Kidney epithelial cell (primary cell): ENCODE measurements around the gene SIGLEC11. TPM values are rescaled to one million over a fixed set of nuclear protein-coding genes. Genes with fewer than 3 reads are reported as not detected.
"Not testable (repeated sequence)": the region's sequence is repeated elsewhere in the genome, so short reads cannot be mapped to it uniquely, and the experiment has no call there.

ENCODE experiments used
- DNase-seq: peaks from one replicate; pipeline ENCODE4 v3.0.0-alpha.2; 2010; ENCODE audit warnings: low read depth
- H3K27me3 ChIP-seq: 2 replicates; pipeline ENCODE4 v1.6.0; 2011; ENCODE audit warnings: low read length; ENCODE audit not compliant: control insufficient read depth, insufficient read depth
- H3K36me3 ChIP-seq: 2 replicates; pipeline ENCODE4 v1.5.1; 2011; ENCODE audit warnings: low read length; ENCODE audit not compliant: control insufficient read depth, insufficient read depth
- H3K4me3 ChIP-seq: 2 replicates; pipeline ENCODE4 v1.5.1; 2011; ENCODE audit warnings: low read depth, mild to moderate bottlenecking, control low read depth, low read length
- total RNA-seq: library from RNA; depleted of rRNA; stranded (reverse); fragments of >200 nt; gene quantifications from 2 replicates; pipeline ENCODE4 v1.2.3, GENCODE V29; 2015
- TF ChIP-seq, protein P1 (sequence below): IDR thresholded peaks from 2 replicates; pipeline ENCODE4 v1.5.1; 2011; ENCODE audit warnings: mild to moderate bottlenecking, moderate library complexity, low read length, control low read depth, inconsistent platforms; ENCODE audit not compliant: insufficient read depth, poor library complexity, severe bottlenecking

SIGLEC11 gene
- total RNA-seq, 1 donor from 2014 or later, result not detected

DNA sequence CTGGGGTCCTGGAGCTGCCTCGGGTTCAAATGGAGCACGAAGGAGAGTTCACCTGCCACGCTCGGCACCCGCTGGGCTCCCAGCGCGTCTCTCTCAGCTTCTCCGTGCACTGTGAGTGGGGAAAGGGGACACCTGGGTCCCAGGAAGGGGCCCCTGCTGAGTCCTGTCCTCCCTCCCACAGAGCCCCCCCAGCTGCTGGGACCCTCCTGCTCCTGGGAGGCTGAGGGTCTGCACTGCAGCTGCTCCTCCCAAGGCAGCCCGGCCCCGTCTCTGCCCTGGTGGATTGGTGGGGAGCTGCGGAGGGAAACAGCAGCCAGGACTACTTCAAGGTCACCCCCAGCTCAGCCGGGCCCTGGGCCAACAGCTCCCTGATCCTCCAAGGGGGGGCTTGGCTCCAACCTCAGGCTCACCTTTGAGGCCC, 11.0 kb upstream of the SIGLEC11 start:
- TF ChIP-seq, protein P1, sequence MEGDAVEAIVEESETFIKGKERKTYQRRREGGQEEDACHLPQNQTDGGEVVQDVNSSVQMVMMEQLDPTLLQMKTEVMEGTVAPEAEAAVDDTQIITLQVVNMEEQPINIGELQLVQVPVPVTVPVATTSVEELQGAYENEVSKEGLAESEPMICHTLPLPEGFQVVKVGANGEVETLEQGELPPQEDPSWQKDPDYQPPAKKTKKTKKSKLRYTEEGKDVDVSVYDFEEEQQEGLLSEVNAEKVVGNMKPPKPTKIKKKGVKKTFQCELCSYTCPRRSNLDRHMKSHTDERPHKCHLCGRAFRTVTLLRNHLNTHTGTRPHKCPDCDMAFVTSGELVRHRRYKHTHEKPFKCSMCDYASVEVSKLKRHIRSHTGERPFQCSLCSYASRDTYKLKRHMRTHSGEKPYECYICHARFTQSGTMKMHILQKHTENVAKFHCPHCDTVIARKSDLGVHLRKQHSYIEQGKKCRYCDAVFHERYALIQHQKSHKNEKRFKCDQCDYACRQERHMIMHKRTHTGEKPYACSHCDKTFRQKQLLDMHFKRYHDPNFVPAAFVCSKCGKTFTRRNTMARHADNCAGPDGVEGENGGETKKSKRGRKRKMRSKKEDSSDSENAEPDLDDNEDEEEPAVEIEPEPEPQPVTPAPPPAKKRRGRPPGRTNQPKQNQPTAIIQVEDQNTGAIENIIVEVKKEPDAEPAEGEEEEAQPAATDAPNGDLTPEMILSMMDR, result no peak
- Histone ChIP-seq H3K4me3 (no peak overlapping the region), H3K27me3 (peaks cover 19% of the 10 kb centered on the region), H3K36me3 (no peaks in the 10 kb centered on the region)
- DNase-seq, result no peak

DNA sequence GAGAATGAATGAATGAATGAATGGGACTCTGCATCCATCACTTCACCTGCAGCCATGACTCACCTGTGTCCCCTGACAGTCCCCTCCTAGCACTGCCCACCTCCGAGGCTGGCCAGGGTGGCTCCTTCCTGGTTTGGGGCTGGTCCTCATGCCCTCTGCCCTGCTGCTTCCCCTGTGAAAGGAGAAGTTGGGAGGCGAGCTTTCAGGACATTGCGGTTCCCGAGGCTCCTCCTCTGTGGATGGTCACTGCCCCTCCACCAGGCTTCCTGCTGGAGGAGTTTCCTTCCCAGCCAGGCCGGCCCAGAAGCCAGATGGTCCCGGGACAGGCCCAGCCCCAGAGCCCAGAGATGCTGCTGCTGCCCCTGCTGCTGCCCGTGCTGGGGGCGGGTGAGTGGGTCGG, 8.4 kb upstream of the SIGLEC11 start:
- DNase-seq, result not testable (repeated sequence)

DNA sequence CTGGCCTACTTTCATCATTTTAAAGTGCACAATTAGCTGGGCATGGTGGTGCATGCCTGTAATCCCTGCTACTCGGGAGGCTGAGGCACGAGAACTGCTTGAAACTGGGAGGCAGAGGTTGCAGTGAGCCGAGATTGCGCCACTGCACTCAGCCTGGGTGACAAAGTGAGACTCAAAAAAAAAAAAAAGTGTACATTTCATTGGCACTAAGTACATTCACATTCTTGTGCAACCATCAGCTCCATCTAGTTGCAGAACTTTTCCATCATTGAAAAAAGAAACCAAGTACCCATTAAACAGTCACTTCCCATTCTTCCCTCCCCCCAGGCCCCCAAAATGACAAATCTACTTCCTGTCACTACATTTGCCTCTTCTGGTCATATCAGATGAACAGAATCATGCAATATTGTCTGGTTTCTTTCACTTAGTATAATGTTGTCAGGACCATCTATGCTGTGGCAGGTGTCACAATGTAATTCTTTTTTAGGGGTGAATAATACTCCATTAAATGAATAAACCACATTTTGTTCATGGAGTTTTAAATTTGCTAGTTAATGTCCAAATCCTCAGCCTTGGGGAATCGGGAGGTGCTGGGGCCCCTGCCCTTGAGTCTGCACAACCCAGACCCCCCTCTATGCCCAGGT, 7.4 kb upstream of the SIGLEC11 start:
- H3K27me3 ChIP-seq, result peaks cover 19% of the 10 kb centered on the region

More for the DNA sequence above, 8.4 kb upstream of the SIGLEC11 start:
- not testable (repeated sequence) for H3K4me3 ChIP-seq, H3K36me3 ChIP-seq
- H3K27me3 ChIP-seq, result peaks cover 19% of the 10 kb centered on the region

DNA sequence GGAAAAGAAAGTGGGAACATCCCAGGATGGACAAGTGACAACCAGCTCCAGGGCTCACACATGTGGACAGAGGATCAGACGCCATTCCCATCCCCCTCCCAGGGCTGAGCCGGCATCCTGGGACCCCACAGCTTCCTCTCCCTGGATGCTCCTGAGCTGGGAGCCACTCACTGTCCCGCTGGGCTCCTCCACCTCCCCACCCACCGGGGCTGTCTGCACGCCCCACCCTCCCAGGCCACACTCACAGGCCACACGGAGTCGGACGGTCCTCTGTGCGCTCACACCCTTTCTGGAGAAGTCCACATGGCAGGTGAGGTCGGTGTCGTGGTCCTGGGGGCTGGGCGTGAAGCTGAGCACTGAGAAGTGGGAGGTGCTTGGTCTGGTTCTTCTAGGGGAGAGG, 1.1 kb downstream of the SIGLEC11 start:
- not testable (repeated sequence) for H3K36me3 ChIP-seq, H3K4me3 ChIP-seq, H3K27me3 ChIP-seq, DNase-seq

More for the DNA sequence above, 7.4 kb upstream of the SIGLEC11 start:
- TF ChIP-seq, protein P1, result no peak
- no peaks in the 10 kb centered on the region for H3K36me3 ChIP-seq
- H3K4me3 ChIP-seq, result no peak overlapping the region
- DNase-seq, result no peak

DNA sequence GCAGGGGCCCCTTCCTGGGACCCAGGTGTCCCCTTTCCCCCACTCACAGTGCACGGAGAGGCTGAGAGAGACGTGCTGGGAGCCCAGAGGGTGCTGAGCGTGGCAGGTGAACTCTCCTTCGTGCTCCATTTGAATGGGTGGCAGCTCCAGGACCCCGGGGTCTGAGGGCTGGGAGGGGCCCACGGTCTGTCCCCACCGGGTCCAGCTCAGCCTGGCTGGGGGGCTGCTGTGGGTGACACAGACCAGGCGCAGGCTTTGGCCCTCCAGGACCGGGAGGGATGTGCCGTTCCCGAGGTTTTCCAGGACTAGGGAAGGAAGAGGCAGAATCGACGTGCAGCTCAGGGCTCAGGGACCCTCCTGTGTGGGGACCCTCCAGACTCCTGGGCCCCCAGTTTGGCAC, 2.4 kb downstream of the SIGLEC11 start:
- H3K4me3 ChIP-seq, DNase-seq, H3K36me3 ChIP-seq: not testable (repeated sequence)
- H3K27me3 ChIP-seq, result peaks cover 11% of the 10 kb centered on the region

DNA sequence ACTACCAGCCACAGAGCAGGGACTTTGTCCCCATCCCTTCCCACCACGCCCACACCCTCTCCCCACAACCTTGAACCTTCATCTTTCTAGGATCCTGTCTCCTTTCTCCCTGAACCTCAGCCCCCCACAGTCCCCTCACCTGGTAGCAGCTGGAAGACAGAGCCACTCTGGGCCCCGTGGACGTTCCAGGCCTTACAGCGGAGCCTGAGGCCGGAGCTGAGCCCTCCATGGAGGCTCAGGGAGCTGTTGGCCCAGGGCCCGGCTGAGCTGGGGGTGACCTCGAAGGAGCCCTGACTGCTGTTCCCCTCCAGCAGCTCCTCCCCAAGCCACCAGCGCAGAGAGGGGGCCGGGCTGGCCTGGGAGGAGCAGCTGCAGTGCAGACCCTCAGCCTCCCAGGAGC, 2.8 kb downstream of the SIGLEC11 start:
- not testable (repeated sequence) for H3K36me3 ChIP-seq, DNase-seq, H3K4me3 ChIP-seq
- H3K27me3 ChIP-seq, result peaks cover 16% of the 10 kb centered on the region

DNA sequence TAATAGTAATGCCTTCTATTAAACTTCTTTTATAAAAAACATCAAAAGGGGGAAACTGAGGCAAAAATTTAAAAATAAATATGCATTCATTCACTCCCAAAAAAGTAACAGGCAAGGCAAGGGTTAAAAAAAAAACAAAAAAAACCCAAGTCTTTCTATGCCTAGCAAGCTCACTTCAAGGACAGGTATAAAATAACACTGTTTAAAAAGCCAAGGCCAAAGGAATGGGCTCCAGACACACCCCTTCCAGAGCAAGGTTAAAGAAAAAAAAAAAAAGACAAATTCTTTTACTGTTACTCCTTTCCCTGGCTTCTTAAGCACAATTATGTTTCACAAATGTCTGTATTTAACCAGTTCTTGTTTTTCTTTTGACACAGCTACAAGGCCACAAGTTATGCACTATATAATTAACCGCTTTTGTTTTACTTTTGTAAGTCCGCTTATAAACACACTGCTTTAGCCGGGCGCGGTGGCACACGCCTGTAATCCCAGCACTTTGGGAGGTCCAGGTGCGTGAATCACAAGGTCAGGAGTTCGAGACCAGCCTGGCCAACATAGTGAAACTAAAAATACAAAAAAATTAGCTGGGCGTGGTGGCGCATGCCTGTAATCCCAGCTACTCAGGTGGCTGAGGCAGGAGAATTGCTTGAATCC, 3.6 kb downstream of the SIGLEC11 start:
- Histone ChIP-seq H3K36me3 (no peaks in the 10 kb centered on the region), H3K27me3 (peaks cover 19% of the 10 kb centered on the region), H3K4me3 (no peak overlapping the region)
- TF ChIP-seq, protein P1, result no peak
- DNase-seq, result no peak

DNA sequence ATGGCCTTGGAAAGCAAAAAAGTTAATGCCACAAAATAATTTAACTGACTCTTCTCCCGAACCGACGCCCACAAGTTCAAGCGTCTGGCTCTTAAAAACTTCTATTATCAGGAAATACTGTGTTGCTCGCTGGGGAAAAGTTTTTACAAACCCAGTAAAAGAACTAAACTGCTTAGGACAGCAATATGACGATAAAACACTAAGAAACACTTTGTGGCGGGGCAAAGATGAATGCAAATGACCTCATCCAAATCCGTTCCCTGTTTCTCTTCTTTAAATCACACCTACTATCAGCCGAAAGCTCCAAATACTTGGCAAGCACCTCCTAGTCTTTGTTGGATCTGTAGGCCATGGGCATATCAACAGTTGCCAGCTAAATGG, 4.9 kb downstream of the SIGLEC11 start:
- TF ChIP-seq, protein P1, result no peak

More for the DNA sequence above, 4.9 kb downstream of the SIGLEC11 start:
- Histone ChIP-seq H3K36me3 (no peaks in the 10 kb centered on the region), H3K27me3 (peaks cover 25% of the 10 kb centered on the region), H3K4me3 (no peak overlapping the region)
- no peak for DNase-seq
